GM23338 (cell line): ENCODE results near the gene DNAJC11. TPM values are rescaled to one million over a fixed set of nuclear protein-coding genes. Genes with fewer than 3 reads are reported as not detected.

Experiments
- ATAC-seq: fragments of 200-7000 bp; cut with Tn5 transposase; 3 replicates; pipeline ENCODE4 v1.9.1; 2020
- DNase-seq: peaks from one replicate; pipeline ENCODE4 v3.0.0-alpha.2; 2015; ENCODE audit warnings: low spot score
- H2AFZ ChIP-seq: fragments of 200-600 bp; sonication (generic); 2 replicates; pipeline ENCODE4 v1.8.0; 2016; ENCODE audit warnings: antibody characterized with exemption, mild to moderate bottlenecking, moderate library complexity
- H3F3A ChIP-seq: fragments of 200-600 bp; sonication (generic); replicated peaks from 2 replicates; pipeline ENCODE4 v1.8.0; 2017; ENCODE audit warnings: antibody characterized with exemption, mixed run types, low read depth
- H3K27ac ChIP-seq: fragments of 200-600 bp; sonication (generic); 2 replicates; pipeline ENCODE4 v1.6.1; 2016; ENCODE audit warnings: low read depth
- H3K27me3 ChIP-seq: fragments of 200-600 bp; sonication (generic); 2 replicates; pipeline ENCODE4 v1.8.0; 2016; ENCODE audit warnings: mild to moderate bottlenecking, mixed run types, moderate library complexity; ENCODE audit not compliant: insufficient read depth
- H3K36me3 ChIP-seq: fragments of 200-600 bp; sonication (generic); 2 replicates; pipeline ENCODE4 v1.8.0; 2016; ENCODE audit warnings: mild to moderate bottlenecking; ENCODE audit not compliant: insufficient read depth
- H3K4me1 ChIP-seq: fragments of 200-600 bp; sonication (generic); 2 replicates; pipeline ENCODE4 v1.8.0; 2016; ENCODE audit warnings: mild to moderate bottlenecking, moderate library complexity; ENCODE audit not compliant: insufficient read depth
- H3K4me2 ChIP-seq: fragments of 200-600 bp; sonication (generic); 2 replicates; pipeline ENCODE4 v1.7.1; 2017; ENCODE audit warnings: mixed run types
- H3K4me3 ChIP-seq: fragments of 200-600 bp; sonication (generic); 2 replicates; pipeline ENCODE4 v1.6.1; 2016; ENCODE audit warnings: mixed run types
- H3K79me2 ChIP-seq: fragments of 200-600 bp; sonication (generic); replicated peaks from 2 replicates; pipeline ENCODE4 v1.8.0; 2017; ENCODE audit warnings: mild to moderate bottlenecking; ENCODE audit not compliant: insufficient read depth
- H3K9me2 ChIP-seq: fragments of 200-600 bp; sonication (generic); 2 replicates; pipeline ENCODE4 v1.8.0; 2017; ENCODE audit not compliant: insufficient read depth
- H4K20me1 ChIP-seq: fragments of 200-600 bp; sonication (generic); replicated peaks from 2 replicates; pipeline ENCODE4 v1.8.0; 2017; ENCODE audit warnings: mild to moderate bottlenecking; ENCODE audit not compliant: insufficient read depth
- H3K27ac Mint-ChIP-seq: 2 replicates; pipeline ENCODE4 v1.8.0; 2020; ENCODE audit warnings: inconsistent platforms, mild to moderate bottlenecking, moderate library complexity, mixed read lengths
- H3K27me3 Mint-ChIP-seq: 3 replicates; pipeline ENCODE4 v1.8.0; 2022; ENCODE audit warnings: low read depth, mild to moderate bottlenecking, moderate library complexity, mixed read lengths, inconsistent platforms; ENCODE audit not compliant: insufficient read depth, poor library complexity
- H3K36me3 Mint-ChIP-seq: 3 replicates; pipeline ENCODE4 v1.8.0; 2021; ENCODE audit warnings: low read depth, mild to moderate bottlenecking, inconsistent platforms, moderate library complexity, mixed read lengths
- H3K4me1 Mint-ChIP-seq: 3 replicates; pipeline ENCODE4 v1.8.0; 2020; ENCODE audit warnings: mild to moderate bottlenecking, inconsistent platforms, mixed read lengths
- H3K4me3 Mint-ChIP-seq: 3 replicates; pipeline ENCODE4 v1.8.0; 2021; ENCODE audit warnings: moderate library complexity, mild to moderate bottlenecking, inconsistent platforms, mixed read lengths
- H3K9me3 Mint-ChIP-seq: 3 replicates; pipeline ENCODE4 v1.8.0; 2020; ENCODE audit warnings: moderate library complexity, mild to moderate bottlenecking, inconsistent platforms, mixed read lengths
- CREB1 ChIP-seq: fragments of 250-450 bp; sonication (Bioruptor Pico); IDR thresholded peaks from 2 replicates; pipeline ENCODE4 v1.5.0; 2020; ENCODE audit warnings: low read depth, mild to moderate bottlenecking, moderate library complexity
- ETS1 ChIP-seq: IDR thresholded peaks from 2 replicates; pipeline ENCODE4 v1.6.1; 2016; ENCODE audit warnings: antibody characterized with exemption
- EZH2 ChIP-seq: fragments of 200-600 bp; sonication (generic); IDR thresholded peaks from one replicate; pipeline ENCODE4 v1.8.0; 2017; ENCODE audit warnings: antibody characterized with exemption, mild to moderate bottlenecking, low read depth; ENCODE audit not compliant: unreplicated experiment
- EZH2phosphoT487 ChIP-seq: fragments of 200-600 bp; sonication (generic); IDR thresholded peaks from one replicate; pipeline ENCODE4 v1.8.1; 2018; ENCODE audit warnings: antibody characterized with exemption; ENCODE audit not compliant: unreplicated experiment
- JUNB ChIP-seq: IDR thresholded peaks from one replicate; pipeline ENCODE4 v1.6.1; 2016; ENCODE audit warnings: antibody characterized with exemption; ENCODE audit not compliant: unreplicated experiment
- REST ChIP-seq: IDR thresholded peaks from one replicate; pipeline ENCODE4 v1.6.1; 2018; ENCODE audit warnings: antibody characterized with exemption; ENCODE audit not compliant: unreplicated experiment
- STAT1 ChIP-seq: IDR thresholded peaks from one replicate; pipeline ENCODE4 v1.6.1; 2016; ENCODE audit warnings: antibody characterized with exemption; ENCODE audit not compliant: unreplicated experiment
- ZNF114 ChIP-seq: fragments of 250-450 bp; sonication (Bioruptor Pico); IDR thresholded peaks from 2 replicates; pipeline ENCODE4 v1.5.0; 2020; ENCODE audit warnings: mild to moderate bottlenecking, moderate library complexity
- ZNF331 ChIP-seq: fragments of 250-450 bp; sonication (Bioruptor Pico); IDR thresholded peaks from 2 replicates; pipeline ENCODE4 v1.5.0; 2020; ENCODE audit warnings: low read depth, mild to moderate bottlenecking, moderate library complexity
- polyA plus RNA-seq: library from polyadenylated mRNA; unstranded; fragments of >200 nt; fragmentation: Nextera tagmentation; extraction: Ambion mirVana; gene quantifications from 2 replicates; pipeline ENCODE4 v1.2.1, GENCODE V29; 2016
- total RNA-seq: library from RNA; depleted of rRNA; stranded (reverse); fragments of >200 nt; shearing (Covaris generic); gene quantifications from 2 replicates; pipeline ENCODE4 v1.2.3, GENCODE V29; 2014
- TF ChIP-seq, protein P1 (sequence below): fragments of 250-450 bp; sonication (Bioruptor Pico); IDR thresholded peaks from 2 replicates; pipeline ENCODE4 v1.5.0; 2020; ENCODE audit warnings: mild to moderate bottlenecking, moderate library complexity

Gene DNAJC11
- total and polyA plus RNA-seq, 2 experiments from 2014 or later, result 48.4 to 67.2 TPM

- no peak for TF ChIP-seq JUNB
- no peak for TF ChIP-seq ZNF331 (CRISPR knock-in tag)
- TF ChIP-seq EZH2phosphoT487, result no peak
- TF ChIP-seq REST, result no peak
These were observed 86.5 kb downstream of the DNAJC11 start (continued) for GRCh38 chr1:6614929-6615785.

- H3F3A ChIP-seq, result peaks cover 23% of the 10 kb centered on the region
- H3K4me2 ChIP-seq, result peak overlapping the region; percentile 79
- peaks cover 38% of the 10 kb centered on the region for H4K20me1 ChIP-seq
- peaks cover 3% of the 10 kb centered on the region; the same call in 1 of the 2 replicates for H3K9me2 ChIP-seq
- no peak for TF ChIP-seq CREB1 (CRISPR knock-in tag)
- TF ChIP-seq STAT1, result no peak
- TF ChIP-seq ETS1, result no peak
- no peak for TF ChIP-seq ZNF331 (CRISPR knock-in tag)
- no peak for TF ChIP-seq ZNF114 (CRISPR knock-in tag)
- TF ChIP-seq EZH2, result no peak
- TF ChIP-seq, protein P1, sequence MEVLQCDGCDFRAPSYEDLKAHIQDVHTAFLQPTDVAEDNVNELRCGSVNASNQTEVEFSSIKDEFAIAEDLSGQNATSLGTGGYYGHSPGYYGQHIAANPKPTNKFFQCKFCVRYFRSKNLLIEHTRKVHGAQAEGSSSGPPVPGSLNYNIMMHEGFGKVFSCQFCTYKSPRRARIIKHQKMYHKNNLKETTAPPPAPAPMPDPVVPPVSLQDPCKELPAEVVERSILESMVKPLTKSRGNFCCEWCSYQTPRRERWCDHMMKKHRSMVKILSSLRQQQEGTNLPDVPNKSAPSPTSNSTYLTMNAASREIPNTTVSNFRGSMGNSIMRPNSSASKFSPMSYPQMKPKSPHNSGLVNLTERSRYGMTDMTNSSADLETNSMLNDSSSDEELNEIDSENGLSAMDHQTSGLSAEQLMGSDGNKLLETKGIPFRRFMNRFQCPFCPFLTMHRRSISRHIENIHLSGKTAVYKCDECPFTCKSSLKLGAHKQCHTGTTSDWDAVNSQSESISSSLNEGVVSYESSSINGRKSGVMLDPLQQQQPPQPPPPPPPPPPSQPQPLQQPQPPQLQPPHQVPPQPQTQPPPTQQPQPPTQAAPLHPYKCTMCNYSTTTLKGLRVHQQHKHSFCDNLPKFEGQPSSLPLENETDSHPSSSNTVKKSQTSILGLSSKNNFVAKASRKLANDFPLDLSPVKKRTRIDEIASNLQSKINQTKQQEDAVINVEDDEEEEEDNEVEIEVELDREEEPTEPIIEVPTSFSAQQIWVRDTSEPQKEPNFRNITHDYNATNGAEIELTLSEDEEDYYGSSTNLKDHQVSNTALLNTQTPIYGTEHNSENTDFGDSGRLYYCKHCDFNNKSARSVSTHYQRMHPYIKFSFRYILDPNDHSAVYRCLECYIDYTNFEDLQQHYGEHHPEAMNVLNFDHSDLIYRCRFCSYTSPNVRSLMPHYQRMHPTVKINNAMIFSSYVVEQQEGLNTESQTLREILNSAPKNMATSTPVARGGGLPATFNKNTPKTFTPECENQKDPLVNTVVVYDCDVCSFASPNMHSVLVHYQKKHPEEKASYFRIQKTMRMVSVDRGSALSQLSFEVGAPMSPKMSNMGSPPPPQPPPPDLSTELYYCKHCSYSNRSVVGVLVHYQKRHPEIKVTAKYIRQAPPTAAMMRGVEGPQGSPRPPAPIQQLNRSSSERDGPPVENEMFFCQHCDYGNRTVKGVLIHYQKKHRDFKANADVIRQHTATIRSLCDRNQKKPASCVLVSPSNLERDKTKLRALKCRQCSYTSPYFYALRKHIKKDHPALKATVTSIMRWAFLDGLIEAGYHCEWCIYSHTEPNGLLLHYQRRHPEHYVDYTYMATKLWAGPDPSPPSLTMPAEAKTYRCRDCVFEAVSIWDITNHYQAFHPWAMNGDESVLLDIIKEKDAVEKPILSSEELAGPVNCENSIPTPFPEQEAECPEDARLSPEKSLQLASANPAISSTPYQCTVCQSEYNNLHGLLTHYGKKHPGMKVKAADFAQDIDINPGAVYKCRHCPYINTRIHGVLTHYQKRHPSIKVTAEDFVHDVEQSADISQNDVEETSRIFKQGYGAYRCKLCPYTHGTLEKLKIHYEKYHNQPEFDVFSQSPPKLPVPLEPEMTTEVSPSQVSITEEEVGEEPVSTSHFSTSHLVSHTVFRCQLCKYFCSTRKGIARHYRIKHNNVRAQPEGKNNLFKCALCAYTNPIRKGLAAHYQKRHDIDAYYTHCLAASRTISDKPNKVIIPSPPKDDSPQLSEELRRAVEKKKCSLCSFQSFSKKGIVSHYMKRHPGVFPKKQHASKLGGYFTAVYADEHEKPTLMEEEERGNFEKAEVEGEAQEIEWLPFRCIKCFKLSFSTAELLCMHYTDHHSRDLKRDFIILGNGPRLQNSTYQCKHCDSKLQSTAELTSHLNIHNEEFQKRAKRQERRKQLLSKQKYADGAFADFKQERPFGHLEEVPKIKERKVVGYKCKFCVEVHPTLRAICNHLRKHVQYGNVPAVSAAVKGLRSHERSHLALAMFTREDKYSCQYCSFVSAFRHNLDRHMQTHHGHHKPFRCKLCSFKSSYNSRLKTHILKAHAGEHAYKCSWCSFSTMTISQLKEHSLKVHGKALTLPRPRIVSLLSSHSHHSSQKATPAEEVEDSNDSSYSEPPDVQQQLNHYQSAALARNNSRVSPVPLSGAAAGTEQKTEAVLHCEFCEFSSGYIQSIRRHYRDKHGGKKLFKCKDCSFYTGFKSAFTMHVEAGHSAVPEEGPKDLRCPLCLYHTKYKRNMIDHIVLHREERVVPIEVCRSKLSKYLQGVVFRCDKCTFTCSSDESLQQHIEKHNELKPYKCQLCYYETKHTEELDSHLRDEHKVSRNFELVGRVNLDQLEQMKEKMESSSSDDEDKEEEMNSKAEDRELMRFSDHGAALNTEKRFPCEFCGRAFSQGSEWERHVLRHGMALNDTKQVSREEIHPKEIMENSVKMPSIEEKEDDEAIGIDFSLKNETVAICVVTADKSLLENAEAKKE (CRISPR knock-in tag), result no peak
- no peak for TF ChIP-seq JUNB
- Mint-ChIP-seq H3K4me1 (peaks cover 20% of the 10 kb centered on the region), H3K27ac (no peak overlapping the region), H3K36me3 (peaks cover 27% of the 10 kb centered on the region), H3K4me3 (peak overlapping the region; percentile 73; the same call in 2 of the 3 replicates), H3K27me3 (peaks cover 32% of the 10 kb centered on the region), H3K9me3 (peaks cover 3% of the 10 kb centered on the region; the same call in 1 of the 3 replicates)
- H3K4me1 ChIP-seq, result peaks cover 11% of the 10 kb centered on the region
- peaks cover 45% of the 10 kb centered on the region for H3K79me2 ChIP-seq
- DNase-seq (peak; percentile 68), ATAC-seq (peak; percentile 18)
- H3K27me3 ChIP-seq, result peaks cover 14% of the 10 kb centered on the region
- H3K4me3 ChIP-seq, result peak overlapping the region; percentile 96
- peak overlapping the region; percentile 80; the same call in 1 of the 2 replicates for H3K27ac ChIP-seq
- H3K36me3 ChIP-seq, result 0 out of 2 replicates have a peak, but pooled peaks cover 6% of the 10 kb centered on the region
- no peak overlapping the region for H2AFZ ChIP-seq
These were observed 87.3 kb downstream of the DNAJC11 start for GRCh38 chr1:6614019-6614928.
